SU-DHL-6 (cell line): ENCODE data around the gene ICAM4.

Experiments
- CTCF ChIP-seq: fragments of 200-600 bp; sonication (generic); IDR thresholded peaks from one replicate; pipeline ENCODE4 v1.5.1; 2017; ENCODE audit warnings: antibody characterized with exemption, mild to moderate bottlenecking, low read length, moderate library complexity; ENCODE audit not compliant: insufficient read depth, poor library complexity, severe bottlenecking
- EZH2phosphoT487 ChIP-seq: fragments of 200-600 bp; sonication (generic), shearing (Covaris generic); conservative IDR thresholded peaks from 2 replicates; pipeline ENCODE4 v1.6.1; 2018; ENCODE audit warnings: mild to moderate bottlenecking, antibody characterized with exemption, low read length, moderate library complexity, mixed read lengths

- TF ChIP-seq CTCF (no peak), EZH2phosphoT487 (no peak)
These were observed 16.6 kb upstream of the ICAM4 start for GRCh38 chr19:10270180-10270615.
